Caco-2 (cell line): ENCODE measurements around the gene VPS51. TPM values are rescaled to one million over a fixed set of nuclear protein-coding genes. Genes with fewer than 3 reads are reported as not detected.

Source experiments
- BruUV-seq: library from RNA; stranded (reverse); fragments of 400-500 nt; replicated peaks from 2 replicates; lab custom pipeline; 2021; lab: Mats Ljungman, UMichigan
- CTCF ChIA-PET: fragments of 300-600 bp; sonication (Branson Sonifier 250); formaldehyde crosslinking; loops from one replicate; lab custom pipeline; 2022; ENCODE audit warnings: antibody characterized with exemption; lab: Charles Lee
- POLR2A ChIA-PET: fragments of 300-600 bp; sonication (Branson Sonifier 250); formaldehyde crosslinking; loops from one replicate; lab custom pipeline; 2022; ENCODE audit warnings: antibody characterized with exemption; lab: Charles Lee
- DNase-seq, 2 experiments: peaks; one replicate each; pipeline versions ENCODE4 v3.0.0 to v3.0.0-alpha.2; 2020 to 2022
- H3K27me3 ChIP-seq: replicated peaks from 2 replicates; pipeline ENCODE4 v1.6.0; 2011; ENCODE audit warnings: low read length; ENCODE audit not compliant: control insufficient read depth, insufficient read depth
- H3K36me3 ChIP-seq: 2 replicates; pipeline ENCODE4 v1.5.1; 2011; ENCODE audit warnings: low read length; ENCODE audit not compliant: control insufficient read depth, insufficient read depth
- H3K4me1 ChIP-seq: fragments of 250-450 bp; sonication (Bioruptor Pico); 2 replicates; pipeline ENCODE4 v1.5.1; 2020; ENCODE audit warnings: mild to moderate bottlenecking
- H3K4me3 ChIP-seq: 2 replicates; pipeline ENCODE4 v1.5.1; 2011; ENCODE audit warnings: low read depth, mild to moderate bottlenecking, control low read depth, low read length
- H3K9me3 ChIP-seq: fragments of 250-450 bp; sonication (Bioruptor Pico); 2 replicates; pipeline ENCODE4 v1.5.1; 2020; ENCODE audit warnings: mild to moderate bottlenecking, moderate library complexity
- H3K27ac Mint-ChIP-seq: one replicate; pipeline ENCODE4 v1.8.0; 2022; ENCODE audit warnings: mixed read lengths; ENCODE audit not compliant: unreplicated experiment
- H3K27me3 Mint-ChIP-seq: one replicate; pipeline ENCODE4 v1.8.0; 2022; ENCODE audit warnings: mixed read lengths; ENCODE audit not compliant: insufficient read depth, unreplicated experiment
- H3K36me3 Mint-ChIP-seq: one replicate; pipeline ENCODE4 v1.8.0; 2022; ENCODE audit warnings: mild to moderate bottlenecking, mixed read lengths; ENCODE audit not compliant: insufficient read depth, unreplicated experiment
- H3K4me1 Mint-ChIP-seq: one replicate; pipeline ENCODE4 v1.8.0; 2022; ENCODE audit warnings: low read depth, mixed read lengths; ENCODE audit not compliant: unreplicated experiment
- H3K4me3 Mint-ChIP-seq: one replicate; pipeline ENCODE4 v1.8.0; 2022; ENCODE audit warnings: mild to moderate bottlenecking, moderate library complexity, mixed read lengths; ENCODE audit not compliant: unreplicated experiment
- H3K9me3 Mint-ChIP-seq: one replicate; pipeline ENCODE4 v1.8.0; 2022; ENCODE audit warnings: mixed read lengths; ENCODE audit not compliant: unreplicated experiment
- CTCF ChIP-seq, 2 experiments: fragments of 200-600 bp in 1 of 2; IDR thresholded peaks; 1 replicate in 1 of 2; 2 replicates in 1 of 2; pipeline versions ENCODE4 v1.5.1 to v1.8.0; 2011 to 2022; ENCODE audit warnings: antibody characterized with exemption in 1 of 2, control low read depth in 1 of 2, inconsistent platforms in 1 of 2, low read depth in 1 of 2, low read length in 1 of 2, mild to moderate bottlenecking in 1 of 2, moderate library complexity in 1 of 2; ENCODE audit not compliant: insufficient read depth in 1 of 2, severe bottlenecking in 1 of 2, unreplicated experiment in 1 of 2
- intact Hi-C: fragments of 100-400 bp; cut with micrococcal nuclease; formaldehyde crosslinking; loops from one replicate; pipeline ENCODE4 v1.10.0; 2022; ENCODE audit not compliant: unreplicated experiment
- total RNA-seq: library from RNA; stranded (reverse); gene quantifications from 2 replicates; pipeline ENCODE4 v1.2.3, GENCODE V29; 2022

VPS51 gene
- total RNA-seq, 1 experiment from 2014 or later: 158 TPM

- POLR2A ChIA-PET: no interaction called here
- TF ChIP-seq CTCF (IDR thresholded peaks at IDR 0.05; ENCODE audit: insufficient read depth in 1 of 2, low read depth in 1 of 2, low read length in 1 of 2, severe bottlenecking in 1 of 2, unreplicated experiment in 1 of 2): no peak
- Mint-ChIP-seq H3K27me3 (no peaks in the 10 kb centered on the region), H3K4me1 (peaks cover 6% of the 10 kb centered on the region), H3K27ac (no peak overlapping the region), H3K9me3 (no peaks in the 10 kb centered on the region), H3K4me3 (no peak overlapping the region), H3K36me3 (no peaks in the 10 kb centered on the region)
- intact Hi-C loops: no loop called here
- H3K4me1 ChIP-seq: no peaks in the 10 kb centered on the region
- H3K4me3 ChIP-seq: no peak overlapping the region
- H3K9me3 ChIP-seq: no peaks in the 10 kb centered on the region
- no peaks in the 10 kb centered on the region; the same call in 1 of the 2 replicates for H3K27me3 ChIP-seq
- no peak for DNase-seq
- CTCF ChIA-PET: no interaction called here
- H3K36me3 ChIP-seq: no peaks in the 10 kb centered on the region
- BruUV-seq: no TSS peak
Observed at GRCh38 chr11:65156256-65156655, 60.2 kb downstream of the VPS51 start.

- Mint-ChIP-seq H3K4me3 (no peak overlapping the region), H3K27me3 (no peaks in the 10 kb centered on the region), H3K27ac (no peak overlapping the region), H3K4me1 (peaks cover 6% of the 10 kb centered on the region), H3K36me3 (no peaks in the 10 kb centered on the region), H3K9me3 (no peaks in the 10 kb centered on the region)
- no peaks in the 10 kb centered on the region for H3K9me3 ChIP-seq
- no peak for DNase-seq
- H3K4me1 ChIP-seq: no peaks in the 10 kb centered on the region
- CTCF ChIA-PET: no interaction called here
- no peak overlapping the region for H3K4me3 ChIP-seq
- H3K27me3 ChIP-seq: no peaks in the 10 kb centered on the region; the same call in 1 of the 2 replicates
- TF ChIP-seq CTCF (IDR thresholded peaks at IDR 0.05; ENCODE audit: insufficient read depth in 1 of 2, low read depth in 1 of 2, low read length in 1 of 2, severe bottlenecking in 1 of 2, unreplicated experiment in 1 of 2): no peak
- BruUV-seq: no TSS peak
- intact Hi-C loops: no loop called here
- POLR2A ChIA-PET: no interaction called here
- H3K36me3 ChIP-seq: no peaks in the 10 kb centered on the region
Observed at GRCh38 chr11:65156926-65157325, 60.9 kb downstream of the VPS51 start.

- H3K36me3 ChIP-seq: no peaks in the 10 kb centered on the region
- no peak for DNase-seq
- intact Hi-C loops: no loop called here
- H3K27me3 ChIP-seq: no peaks in the 10 kb centered on the region
- no TSS peak for BruUV-seq
- H3K9me3 ChIP-seq: no peaks in the 10 kb centered on the region
- H3K4me1 ChIP-seq: no peaks in the 10 kb centered on the region
- Mint-ChIP-seq H3K4me3 (no peak overlapping the region), H3K9me3 (no peaks in the 10 kb centered on the region), H3K4me1 (peaks cover 6% of the 10 kb centered on the region), H3K27me3 (no peaks in the 10 kb centered on the region), H3K27ac (no peak overlapping the region), H3K36me3 (no peaks in the 10 kb centered on the region)
- POLR2A ChIA-PET: no interaction called here
- CTCF ChIA-PET: no interaction called here
- TF ChIP-seq CTCF (IDR thresholded peaks at IDR 0.05; ENCODE audit: insufficient read depth in 1 of 2, low read depth in 1 of 2, low read length in 1 of 2, severe bottlenecking in 1 of 2, unreplicated experiment in 1 of 2): no peak
- no peak overlapping the region for H3K4me3 ChIP-seq
Observed at GRCh38 chr11:65157336-65157735, 61.3 kb downstream of the VPS51 start.
